ENCODE data around the gene CCDC117. TPM values are rescaled to one million over a fixed set of nuclear protein-coding genes. Genes with fewer than 3 reads are reported as not detected.
A peak's percentile ranks its signal among the peaks of the same experiment; 100 is the strongest.

CCDC117 gene
- total RNA-seq, 1 donor from 2014 or later = 12.7 TPM

GRCh38 chr22:28826921-28827320 lies 54.4 kb downstream of the CCDC117 start:
- DNase-seq (ENCODE audit: low read depth in 2 of 2) = no peak

GRCh38 chr22:28829358-28830181 lies 57.1 kb downstream of the CCDC117 start:
- DNase-seq (ENCODE audit: low read depth in 2 of 2) = peak; percentile 77 to 83

- DNase-seq (ENCODE audit: low read depth in 2 of 2) = no peak
These were observed 57.9 kb downstream of the CCDC117 start for GRCh38 chr22:28830441-28830840.

GRCh38 chr22:28831140-28832072 lies 58.9 kb downstream of the CCDC117 start:
- no peak for DNase-seq (ENCODE audit: low read depth in 2 of 2)

GRCh38 chr22:28832731-28833130 lies 60.2 kb downstream of the CCDC117 start:
- no peak for DNase-seq (ENCODE audit: low read depth in 2 of 2)

GRCh38 chr22:28833276-28833923 lies 60.9 kb downstream of the CCDC117 start:
- DNase-seq (ENCODE audit: low read depth in 2 of 2) = no peak

GRCh38 chr22:28835630-28836189 lies 63.2 kb downstream of the CCDC117 start:
- DNase-seq (ENCODE audit: low read depth in 2 of 2) = no peak

GRCh38 chr22:28837640-28838039 lies 65.1 kb downstream of the CCDC117 start:
- DNase-seq (ENCODE audit: low read depth in 2 of 2) = no peak

Other genes starting within 250 kb of the CCDC117 start
- gene TTC28, start 92.9 kb upstream of the CCDC117 start, total RNA-seq = 10.7 and 14.9 TPM in 2 replicates
- 5.2 and 6.0 TPM in 2 replicates for gene CHEK2, start 30.9 kb upstream of the CCDC117 start, total RNA-seq
- gene HSCB, start 30.7 kb upstream of the CCDC117 start, total RNA-seq = 15.7 and 16.6 TPM in 2 replicates
- 53.0 and 105 TPM in 2 replicates for gene XBP1, start 27.9 kb downstream of the CCDC117 start, total RNA-seq
- 1.5 and 2.0 TPM in 2 replicates for gene ZNRF3, start 110.9 kb downstream of the CCDC117 start, total RNA-seq